Neural progenitor cell (in vitro differentiated cells): ENCODE data around the gene ABCC1. TPM values are rescaled to one million over a fixed set of nuclear protein-coding genes. Genes with fewer than 3 reads are reported as not detected.

Experiments used
- DNase-seq: peaks from one replicate; pipeline ENCODE4 v3.0.0-alpha.2; 2016; ENCODE audit warnings: low spot score
- H2AFZ ChIP-seq: fragments of 200-600 bp; sonication (generic); replicated peaks from 2 replicates; pipeline ENCODE4 v1.6.1; 2016; ENCODE audit warnings: antibody characterized with exemption
- H3F3A ChIP-seq: fragments of 200-600 bp; sonication (generic); 2 replicates; pipeline ENCODE4 v1.6.1; 2016; ENCODE audit warnings: antibody characterized with exemption, low read depth
- H3K27ac ChIP-seq: fragments of 200-600 bp; sonication (generic); 2 replicates; pipeline ENCODE4 v1.5.1; 2016; ENCODE audit warnings: mild to moderate bottlenecking
- H3K27me3 ChIP-seq: fragments of 200-600 bp; sonication (generic); 2 replicates; pipeline ENCODE4 v1.6.1; 2016; ENCODE audit warnings: mild to moderate bottlenecking, moderate library complexity
- H3K36me3 ChIP-seq: fragments of 200-600 bp; sonication (generic); 2 replicates; pipeline ENCODE4 v1.5.1; 2016
- H3K4me1 ChIP-seq: fragments of 200-600 bp; sonication (generic); 2 replicates; pipeline ENCODE4 v1.6.1; 2016; ENCODE audit warnings: mixed run types
- H3K4me2 ChIP-seq: fragments of 200-600 bp; sonication (generic); 2 replicates; pipeline ENCODE4 v1.6.1; 2016
- H3K4me3 ChIP-seq: fragments of 200-600 bp; sonication (generic); 2 replicates; pipeline ENCODE4 v1.5.1; 2016
- H3K79me2 ChIP-seq: fragments of 200-600 bp; sonication (generic); 2 replicates; pipeline ENCODE4 v1.6.1; 2016; ENCODE audit warnings: low read depth
- H3K9ac ChIP-seq: fragments of 200-600 bp; sonication (generic); 2 replicates; pipeline ENCODE4 v1.6.1; 2016
- H3K9me3 ChIP-seq: fragments of 200-600 bp; sonication (generic); 2 replicates; pipeline ENCODE4 v1.5.1; 2016; ENCODE audit warnings: low read depth
- H4K20me1 ChIP-seq: fragments of 200-600 bp; sonication (generic); 2 replicates; pipeline ENCODE4 v1.6.1; 2016; ENCODE audit warnings: low read depth
- H3K27ac Mint-ChIP-seq: 3 replicates; pipeline ENCODE4 v1.8.0; 2021; ENCODE audit warnings: mixed read lengths
- H3K27me3 Mint-ChIP-seq: 2 replicates; pipeline ENCODE4 v1.8.0; 2022; ENCODE audit warnings: low read depth, mild to moderate bottlenecking, inconsistent platforms, moderate library complexity, mixed read lengths; ENCODE audit not compliant: insufficient read depth
- H3K36me3 Mint-ChIP-seq: 3 replicates; pipeline ENCODE4 v1.8.0; 2021; ENCODE audit warnings: mixed read lengths
- H3K4me1 Mint-ChIP-seq: 3 replicates; pipeline ENCODE4 v1.8.0; 2021; ENCODE audit warnings: mixed read lengths
- H3K4me3 Mint-ChIP-seq: 3 replicates; pipeline ENCODE4 v1.8.0; 2021; ENCODE audit warnings: mild to moderate bottlenecking, moderate library complexity, mixed read lengths
- H3K9me3 Mint-ChIP-seq: 3 replicates; pipeline ENCODE4 v1.8.0; 2020; ENCODE audit warnings: mixed read lengths
- EZH2 ChIP-seq: fragments of 200-600 bp; sonication (generic); IDR thresholded peaks from 2 replicates; pipeline ENCODE4 v1.6.1; 2017; ENCODE audit warnings: antibody characterized with exemption, mild to moderate bottlenecking, moderate library complexity
- EZH2phosphoT487 ChIP-seq: fragments of 200-600 bp; sonication (generic); IDR thresholded peaks from 2 replicates; pipeline ENCODE4 v1.6.1; 2017; ENCODE audit warnings: antibody characterized with exemption
- total RNA-seq: library from RNA; depleted of rRNA; stranded (reverse); fragments of >200 nt; gene quantifications from 2 replicates; pipeline ENCODE4 v1.2.3, GENCODE V29; 2015; ENCODE audit warnings: low replicate concordance
- TF ChIP-seq, protein P1 (sequence below): fragments of 200-600 bp; sonication (generic); IDR thresholded peaks from 2 replicates; pipeline ENCODE4 v1.5.1; 2017; ENCODE audit warnings: antibody characterized with exemption, mild to moderate bottlenecking

ABCC1 gene
- total RNA-seq, 1 donor from 2014 or later = 17.5 TPM

DNA sequence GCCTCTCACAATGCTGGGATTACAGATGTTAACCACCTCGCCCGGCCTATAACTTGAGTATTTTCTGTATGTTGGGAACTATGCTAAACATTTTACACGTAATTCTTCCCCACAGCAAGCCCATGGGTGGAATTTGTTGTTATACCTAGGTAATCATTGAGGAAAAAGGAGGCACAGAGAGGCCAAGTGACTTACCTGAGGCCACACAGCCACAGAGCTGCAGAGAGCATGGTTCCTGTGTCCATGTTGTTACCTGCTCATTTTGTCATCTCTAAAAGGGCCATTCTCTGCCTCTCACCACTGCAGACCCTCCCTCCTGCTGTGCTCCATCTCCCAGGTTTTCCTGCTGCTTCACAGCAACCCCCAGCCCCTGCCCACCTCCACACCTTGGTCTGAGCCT is 135.5 kb downstream of the ABCC1 start:
- Mint-ChIP-seq H3K4me3 (no peak overlapping the region), H3K36me3 (peaks cover 18% of the 10 kb centered on the region), H3K27ac (peak overlapping the region; percentile 37), H3K9me3 (peaks cover 2% of the 10 kb centered on the region), H3K4me1 (no peaks in the 10 kb centered on the region), H3K27me3 (no peaks in the 10 kb centered on the region)
- Histone ChIP-seq H3K4me2 (no peak overlapping the region), H2AFZ (no peak overlapping the region), H3K79me2 (no peaks in the 10 kb centered on the region), H4K20me1 (peaks cover 6% of the 10 kb centered on the region), H3K4me1 (peaks cover 5% of the 10 kb centered on the region), H3K27me3 (no peaks in the 10 kb centered on the region), H3K27ac (no peak overlapping the region), H3F3A (peaks cover 8% of the 10 kb centered on the region), H3K9me3 (no peaks in the 10 kb centered on the region), H3K36me3 (peaks cover 7% of the 10 kb centered on the region), H3K4me3 (no peak overlapping the region), H3K9ac (no peak overlapping the region)
- TF ChIP-seq, protein P1, sequence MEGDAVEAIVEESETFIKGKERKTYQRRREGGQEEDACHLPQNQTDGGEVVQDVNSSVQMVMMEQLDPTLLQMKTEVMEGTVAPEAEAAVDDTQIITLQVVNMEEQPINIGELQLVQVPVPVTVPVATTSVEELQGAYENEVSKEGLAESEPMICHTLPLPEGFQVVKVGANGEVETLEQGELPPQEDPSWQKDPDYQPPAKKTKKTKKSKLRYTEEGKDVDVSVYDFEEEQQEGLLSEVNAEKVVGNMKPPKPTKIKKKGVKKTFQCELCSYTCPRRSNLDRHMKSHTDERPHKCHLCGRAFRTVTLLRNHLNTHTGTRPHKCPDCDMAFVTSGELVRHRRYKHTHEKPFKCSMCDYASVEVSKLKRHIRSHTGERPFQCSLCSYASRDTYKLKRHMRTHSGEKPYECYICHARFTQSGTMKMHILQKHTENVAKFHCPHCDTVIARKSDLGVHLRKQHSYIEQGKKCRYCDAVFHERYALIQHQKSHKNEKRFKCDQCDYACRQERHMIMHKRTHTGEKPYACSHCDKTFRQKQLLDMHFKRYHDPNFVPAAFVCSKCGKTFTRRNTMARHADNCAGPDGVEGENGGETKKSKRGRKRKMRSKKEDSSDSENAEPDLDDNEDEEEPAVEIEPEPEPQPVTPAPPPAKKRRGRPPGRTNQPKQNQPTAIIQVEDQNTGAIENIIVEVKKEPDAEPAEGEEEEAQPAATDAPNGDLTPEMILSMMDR = no peak
- no peak for TF ChIP-seq EZH2
- no peak for TF ChIP-seq EZH2phosphoT487
- no peak for DNase-seq

- H3F3A ChIP-seq = no peaks in the 10 kb centered on the region
- Mint-ChIP-seq H3K9me3 (peaks cover 2% of the 10 kb centered on the region), H3K27me3 (no peaks in the 10 kb centered on the region), H3K27ac (no peak overlapping the region), H3K4me3 (no peak overlapping the region), H3K4me1 (no peaks in the 10 kb centered on the region), H3K36me3 (peaks cover 26% of the 10 kb centered on the region)
- H3K4me2 ChIP-seq = no peak overlapping the region
- no peak overlapping the region for H3K4me3 ChIP-seq
- no peaks in the 10 kb centered on the region for H4K20me1 ChIP-seq
- peaks cover 7% of the 10 kb centered on the region for H3K36me3 ChIP-seq
- no peaks in the 10 kb centered on the region for H3K27me3 ChIP-seq
- no peaks in the 10 kb centered on the region for H3K9me3 ChIP-seq
- DNase-seq = no peak
- no peaks in the 10 kb centered on the region for H3K4me1 ChIP-seq
- no peak for TF ChIP-seq EZH2
- no peak for TF ChIP-seq EZH2phosphoT487
- TF ChIP-seq, protein P1 = no peak
- H3K79me2 ChIP-seq = no peaks in the 10 kb centered on the region
- H3K27ac ChIP-seq = no peak overlapping the region
- H2AFZ ChIP-seq = no peak overlapping the region
- H3K9ac ChIP-seq = no peak overlapping the region
These were observed 137.4 kb downstream of the ABCC1 start for GRCh38 chr16:16086653-16087446.

- H3K27ac Mint-ChIP-seq = no peak overlapping the region
These were observed 140.8 kb downstream of the ABCC1 start for GRCh38 chr16:16090238-16090637.

More at GRCh38 chr16:16090238-16090637, 140.8 kb downstream of the ABCC1 start:
- no peaks in the 10 kb centered on the region for H3K9me3 Mint-ChIP-seq
- no peak overlapping the region for H3K27ac ChIP-seq
- no peaks in the 10 kb centered on the region for H3K79me2 ChIP-seq
- H3K4me3 Mint-ChIP-seq = no peak overlapping the region
- H3K9ac ChIP-seq = no peak overlapping the region
- H2AFZ ChIP-seq = no peak overlapping the region
- peaks cover 13% of the 10 kb centered on the region for H4K20me1 ChIP-seq
- no peaks in the 10 kb centered on the region for H3F3A ChIP-seq
- H3K4me2 ChIP-seq = no peak overlapping the region
- no peak for DNase-seq
- no peaks in the 10 kb centered on the region for H3K27me3 ChIP-seq
- H3K4me1 Mint-ChIP-seq = no peaks in the 10 kb centered on the region
- peaks cover 12% of the 10 kb centered on the region for H3K36me3 Mint-ChIP-seq
- H3K27me3 Mint-ChIP-seq = no peaks in the 10 kb centered on the region
- H3K9me3 ChIP-seq = no peaks in the 10 kb centered on the region
- peaks cover 5% of the 10 kb centered on the region for H3K4me1 ChIP-seq
- TF ChIP-seq EZH2 = no peak
- no peak overlapping the region for H3K4me3 ChIP-seq
- no peaks in the 10 kb centered on the region for H3K36me3 ChIP-seq
